OCI-LY3 (cell line): ENCODE measurements around the gene CDO1.

ENCODE experiments used
- CTCF ChIP-seq: fragments of 200-600, 300-600 bp; sonication (generic); IDR thresholded peaks from 2 replicates; pipeline ENCODE4 v1.5.1; 2014; ENCODE audit warnings: antibody characterized with exemption, low read length, low read depth
- EZH2phosphoT487 ChIP-seq: fragments of 200-600 bp; shearing (Covaris generic); IDR thresholded peaks from 2 replicates; pipeline ENCODE4 v1.6.1; 2018; ENCODE audit warnings: antibody characterized with exemption, mixed run types, low read depth

GRCh38 chr5:115844321-115844817, 27.9 kb upstream of the CDO1 start:
- TF ChIP-seq CTCF = no peak
- TF ChIP-seq EZH2phosphoT487 = no peak
